GM13977 (cell line): Measurements from ENCODE around the gene SORBS2.

Experiments used
- DNase-seq: peaks from one replicate; pipeline ENCODE4 v3.0.0; 2012; ENCODE audit warnings: low spot score
- in situ Hi-C: fragments of 300-500 bp; cut with MboI; formaldehyde crosslinking; loops from one replicate; pipeline ENCODE4 v1.12.0; 2022; ENCODE audit warnings: low sequenced_read_pairs, low pct_unique_long_range_greater_than_20kb, mixed read lengths, inconsistent platforms; ENCODE audit not compliant: unreplicated experiment
- TF ChIP-seq, protein P1 (sequence below): IDR thresholded peaks from 2 replicates; pipeline ENCODE4 v1.5.1; 2012; ENCODE audit warnings: mild to moderate bottlenecking, control low read depth; ENCODE audit not compliant: insufficient read depth; ENCODE audit errors: extremely low read depth, missing control alignments

The SORBS2 gene

GRCh38 chr4:185787926-185788679 lies 23.9 kb downstream of the SORBS2 start:
- in situ Hi-C loops, result no loop called here
- DNase-seq, result no peak

GRCh38 chr4:185786422-185786821 lies 25.6 kb downstream of the SORBS2 start:
- in situ Hi-C loops, result no loop called here
- no peak for DNase-seq
- TF ChIP-seq, protein P1, sequence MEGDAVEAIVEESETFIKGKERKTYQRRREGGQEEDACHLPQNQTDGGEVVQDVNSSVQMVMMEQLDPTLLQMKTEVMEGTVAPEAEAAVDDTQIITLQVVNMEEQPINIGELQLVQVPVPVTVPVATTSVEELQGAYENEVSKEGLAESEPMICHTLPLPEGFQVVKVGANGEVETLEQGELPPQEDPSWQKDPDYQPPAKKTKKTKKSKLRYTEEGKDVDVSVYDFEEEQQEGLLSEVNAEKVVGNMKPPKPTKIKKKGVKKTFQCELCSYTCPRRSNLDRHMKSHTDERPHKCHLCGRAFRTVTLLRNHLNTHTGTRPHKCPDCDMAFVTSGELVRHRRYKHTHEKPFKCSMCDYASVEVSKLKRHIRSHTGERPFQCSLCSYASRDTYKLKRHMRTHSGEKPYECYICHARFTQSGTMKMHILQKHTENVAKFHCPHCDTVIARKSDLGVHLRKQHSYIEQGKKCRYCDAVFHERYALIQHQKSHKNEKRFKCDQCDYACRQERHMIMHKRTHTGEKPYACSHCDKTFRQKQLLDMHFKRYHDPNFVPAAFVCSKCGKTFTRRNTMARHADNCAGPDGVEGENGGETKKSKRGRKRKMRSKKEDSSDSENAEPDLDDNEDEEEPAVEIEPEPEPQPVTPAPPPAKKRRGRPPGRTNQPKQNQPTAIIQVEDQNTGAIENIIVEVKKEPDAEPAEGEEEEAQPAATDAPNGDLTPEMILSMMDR, result no peak

More at GRCh38 chr4:185787926-185788679, 23.9 kb downstream of the SORBS2 start:
- TF ChIP-seq, protein P1, result no peak

DNA sequence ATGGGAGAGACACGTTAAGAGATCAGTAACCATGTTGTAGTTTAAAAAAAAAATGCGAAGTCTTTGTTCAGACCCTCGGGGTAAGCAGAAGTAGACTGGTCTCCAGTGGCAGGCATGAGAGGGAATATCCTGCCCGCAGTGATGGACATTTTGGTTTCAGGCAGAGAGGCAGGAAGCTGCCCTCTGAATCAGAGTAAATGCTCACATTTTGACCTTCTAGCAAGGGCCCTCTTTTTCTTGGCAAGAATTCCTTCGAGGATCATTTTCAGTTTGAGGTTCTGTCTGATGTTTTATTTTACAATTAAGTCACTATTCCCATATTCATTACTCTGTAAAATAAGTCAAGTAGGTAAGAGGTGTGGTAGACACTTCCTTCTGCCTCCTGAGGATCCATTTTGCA lies 28.4 kb downstream of the SORBS2 start:
- TF ChIP-seq, protein P1, result no peak
- DNase-seq, result no peak
- in situ Hi-C loops, result no loop called here

DNA sequence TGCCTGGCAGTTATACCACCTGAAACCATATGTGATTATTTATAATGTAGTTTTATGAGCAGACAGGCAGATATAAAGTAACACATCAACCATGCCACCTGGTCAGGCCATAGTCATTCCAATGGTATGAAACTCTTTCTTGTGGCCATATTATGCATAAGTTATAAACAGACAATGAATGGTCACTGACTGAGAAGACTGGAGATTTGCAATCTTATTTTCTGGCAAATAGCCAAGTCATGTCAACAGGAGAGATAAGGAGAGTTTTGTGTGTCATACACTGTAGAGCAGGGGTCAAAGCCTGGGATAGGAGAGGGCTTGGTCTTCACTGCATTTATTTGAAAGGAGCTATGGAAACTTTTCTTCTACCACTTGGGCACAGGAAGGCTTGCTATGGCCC lies 29.5 kb downstream of the SORBS2 start:
- no peak for DNase-seq
- in situ Hi-C loops, result no loop called here
- TF ChIP-seq, protein P1, result no peak

GRCh38 chr4:185781555-185782215 lies 30.3 kb downstream of the SORBS2 start:
- TF ChIP-seq, protein P1, result no peak
- DNase-seq, result no peak
- in situ Hi-C loops, result no loop called here

DNA sequence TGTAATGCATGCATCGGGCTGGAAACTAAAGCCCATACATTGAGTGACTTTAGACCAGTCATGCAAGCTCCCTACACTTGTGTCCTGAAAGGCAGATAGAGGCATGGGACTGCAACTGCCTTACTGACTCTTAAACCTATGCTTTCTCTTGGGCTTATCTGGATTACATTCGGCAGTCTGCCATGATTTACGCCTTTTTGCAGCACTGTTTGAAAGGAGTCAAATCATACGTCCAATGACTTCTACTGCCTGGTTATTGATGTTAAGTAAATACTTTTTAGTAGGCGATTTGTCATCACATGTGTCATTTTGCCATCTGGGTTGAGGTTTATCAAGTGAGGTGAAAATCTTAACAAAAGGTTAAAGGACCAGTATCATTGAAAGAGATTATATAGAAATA lies 31.5 kb downstream of the SORBS2 start:
- TF ChIP-seq, protein P1, result no peak
- DNase-seq, result no peak
- in situ Hi-C loops, result no loop called here
